ENCODE measurements around the gene ZNG1B.
"Not testable (repeated sequence)": the region's sequence is repeated elsewhere in the genome, so short reads cannot be mapped to it uniquely, and the experiment has no call there.

GRCh38 chr2:113499886-113500722 is 62.6 kb downstream of the ZNG1B start:
- not testable (repeated sequence) for TF ChIP-seq CTCF (optimal IDR thresholded peaks at IDR 0.05 in 1 of 3, IDR thresholded peaks at IDR 0.05 in 1 of 3, conservative IDR thresholded peaks at IDR 0.05 in 1 of 3; ENCODE audit: extremely low read depth in 1 of 3, insufficient read depth in 2 of 3, low read length in 3 of 3)
- peak; percentile 49 for TF ChIP-seq EZH2 (IDR thresholded peaks at IDR 0.05; ENCODE audit: low read length)
